ENCODE results near the gene LMO1.

LMO1 gene

GRCh38 chr11:8288166-8288772 is 24.6 kb upstream of the LMO1 start:
- no peak for DNase-seq (ENCODE audit: low read depth)

GRCh38 chr11:8287703-8288102 is 24.0 kb upstream of the LMO1 start:
- DNase-seq (ENCODE audit: low read depth), result no peak

GRCh38 chr11:8287297-8287696 is 23.6 kb upstream of the LMO1 start:
- DNase-seq (ENCODE audit: low read depth), result no peak

GRCh38 chr11:8286886-8287285 is 23.2 kb upstream of the LMO1 start:
- no peak for DNase-seq (ENCODE audit: low read depth)

GRCh38 chr11:8285796-8286195 is 22.1 kb upstream of the LMO1 start:
- DNase-seq (ENCODE audit: low read depth), result no peak

- DNase-seq (ENCODE audit: low read depth), result no peak
Measured at GRCh38 chr11:8285228-8285627, 21.6 kb upstream of the LMO1 start.

- no peak for DNase-seq (ENCODE audit: low read depth)
Measured at GRCh38 chr11:8283465-8284230, 20.0 kb upstream of the LMO1 start.

GRCh38 chr11:8283100-8283464 is 19.4 kb upstream of the LMO1 start:
- DNase-seq (ENCODE audit: low read depth), result no peak

- no peak for DNase-seq (ENCODE audit: low read depth)
Measured at GRCh38 chr11:8282631-8283030, 19.0 kb upstream of the LMO1 start.

GRCh38 chr11:8281266-8281665 is 17.6 kb upstream of the LMO1 start:
- no peak for DNase-seq (ENCODE audit: low read depth)

GRCh38 chr11:8277691-8278090 is 14.0 kb upstream of the LMO1 start:
- no peak for DNase-seq (ENCODE audit: low read depth)

- no peak for DNase-seq (ENCODE audit: low read depth)
Measured at GRCh38 chr11:8276528-8276927, 12.8 kb upstream of the LMO1 start.

- DNase-seq (ENCODE audit: low read depth), result no peak
Measured at GRCh38 chr11:8273287-8273686, 9.6 kb upstream of the LMO1 start.

- DNase-seq (ENCODE audit: low read depth), result no peak
Measured at GRCh38 chr11:8271106-8271886, 7.6 kb upstream of the LMO1 start.

GRCh38 chr11:8269636-8270035 is 6.0 kb upstream of the LMO1 start:
- DNase-seq (ENCODE audit: low read depth), result no peak

GRCh38 chr11:8268530-8269400 is 5.1 kb upstream of the LMO1 start:
- no peak for DNase-seq (ENCODE audit: low read depth)

- no peak for DNase-seq (ENCODE audit: low read depth)
Measured at GRCh38 chr11:8267831-8268529, 4.3 kb upstream of the LMO1 start.

- DNase-seq (ENCODE audit: low read depth), result no peak
Measured at GRCh38 chr11:8267280-8267679, 3.6 kb upstream of the LMO1 start.

GRCh38 chr11:8266246-8267241 is 2.9 kb upstream of the LMO1 start:
- no peak for DNase-seq (ENCODE audit: low read depth)

GRCh38 chr11:8265681-8266241 is 2.1 kb upstream of the LMO1 start:
- no peak for DNase-seq (ENCODE audit: low read depth)

All from HS-27A (cell line).